CD4-positive, alpha-beta memory T cell (primary cell): ENCODE data around the gene GPR34. TPM values are rescaled to one million over a fixed set of nuclear protein-coding genes. Genes with fewer than 3 reads are reported as not detected.
"Not testable (repeated sequence)": the region's sequence is repeated elsewhere in the genome, so short reads cannot be mapped to it uniquely, and the experiment has no call there.

Source experiments
- CTCF ChIA-PET: fragments of 350-600 bp; sonication (Branson Sonifier 250); formaldehyde crosslinking; loops from one replicate; lab custom pipeline; 2021; ENCODE audit warnings: inconsistent platforms; ENCODE audit not compliant: partially characterized antibody; lab: Charles Lee
- POLR2A ChIA-PET: fragments of 350-600 bp; sonication (Branson Sonifier 250); formaldehyde crosslinking; loops from one replicate; lab custom pipeline; 2021; ENCODE audit not compliant: partially characterized antibody; lab: Charles Lee
- DNase-seq, 5 donors: peaks; one replicate each; pipeline versions ENCODE4 v3.0.0 to v3.0.0-alpha.2; 2020 to 2022; ENCODE audit warnings: mixed read lengths in 1 of 5
- H3K27ac ChIP-seq: one replicate; pipeline ENCODE4 v1.7.0; 2013; ENCODE audit warnings: low read depth, low read length
- H3K27me3 ChIP-seq: 2 replicates; pipeline ENCODE4 v1.7.0; 2013; ENCODE audit warnings: mild to moderate bottlenecking, low read length, moderate library complexity; ENCODE audit not compliant: insufficient read depth
- H3K36me3 ChIP-seq: 2 replicates; pipeline ENCODE4 v1.7.0; 2013; ENCODE audit warnings: mild to moderate bottlenecking, low read length, moderate library complexity; ENCODE audit not compliant: insufficient read depth
- H3K4me1 ChIP-seq: 2 replicates; pipeline ENCODE4 v1.7.0; 2013; ENCODE audit warnings: mild to moderate bottlenecking, low read length, moderate library complexity; ENCODE audit not compliant: insufficient read depth
- H3K4me3 ChIP-seq, 2 donors: one replicate each; pipeline ENCODE4 v1.7.0; 2013; ENCODE audit warnings: low read length in 2 of 2, mild to moderate bottlenecking in 1 of 2
- H3K9me3 ChIP-seq, 2 donors: one replicate each; pipeline ENCODE4 v1.7.0; 2013; ENCODE audit warnings: low read length in 2 of 2, control low read depth in 1 of 2; ENCODE audit not compliant: control insufficient read depth in 1 of 2
- H3K27ac Mint-ChIP-seq, 7 donors: one replicate each; pipeline ENCODE4 v1.8.0; 2020 to 2021; ENCODE audit warnings: mixed read lengths in 7 of 7, mild to moderate bottlenecking in 6 of 7, inconsistent platforms in 3 of 7, moderate library complexity in 3 of 7
- H3K27me3 Mint-ChIP-seq, 2 donors: one replicate each; pipeline ENCODE4 v1.8.0; 2020 to 2021; ENCODE audit warnings: mixed read lengths in 2 of 2
- H3K36me3 Mint-ChIP-seq, 2 donors: one replicate each; pipeline ENCODE4 v1.8.0; 2020 to 2021; ENCODE audit warnings: mixed read lengths in 2 of 2, inconsistent platforms in 1 of 2, mild to moderate bottlenecking in 1 of 2
- H3K4me1 Mint-ChIP-seq, 4 donors: one replicate each; pipeline ENCODE4 v1.8.0; 2020 to 2021; ENCODE audit warnings: mixed read lengths in 4 of 4, mild to moderate bottlenecking in 1 of 4
- H3K4me3 Mint-ChIP-seq, 8 donors: one replicate each; pipeline ENCODE4 v1.8.0; 2020 to 2021; ENCODE audit warnings: mixed read lengths in 8 of 8, mild to moderate bottlenecking in 7 of 8, moderate library complexity in 6 of 8, inconsistent platforms in 3 of 8
- H3K9me3 Mint-ChIP-seq, 8 donors: one replicate each; pipeline ENCODE4 v1.8.0; 2020 to 2021; ENCODE audit warnings: mixed read lengths in 8 of 8, mild to moderate bottlenecking in 5 of 8, inconsistent platforms in 3 of 8, moderate library complexity in 1 of 8
- intact Hi-C: fragments of 100-400 bp; cut with micrococcal nuclease; formaldehyde crosslinking; loops from one replicate; pipeline ENCODE4 v1.15.1; 2023
- polyA plus RNA-seq, 2 donors: library from polyadenylated mRNA; unstranded; fragments of 300-500 nt; fragmentation: Illumina TruSeq; gene quantifications; one replicate each; pipeline ENCODE4 v1.2.3, GENCODE V29; 2021
- total RNA-seq, 2 experiments: library from RNA; stranded (reverse); gene quantifications; one replicate each; pipeline ENCODE4 v1.2.3, GENCODE V29; 2021

The GPR34 gene
- total and polyA plus RNA-seq, 4 experiments from 2014 or later, result 0.28 to 0.53 (median 0.35) TPM; not detected in 1

DNA sequence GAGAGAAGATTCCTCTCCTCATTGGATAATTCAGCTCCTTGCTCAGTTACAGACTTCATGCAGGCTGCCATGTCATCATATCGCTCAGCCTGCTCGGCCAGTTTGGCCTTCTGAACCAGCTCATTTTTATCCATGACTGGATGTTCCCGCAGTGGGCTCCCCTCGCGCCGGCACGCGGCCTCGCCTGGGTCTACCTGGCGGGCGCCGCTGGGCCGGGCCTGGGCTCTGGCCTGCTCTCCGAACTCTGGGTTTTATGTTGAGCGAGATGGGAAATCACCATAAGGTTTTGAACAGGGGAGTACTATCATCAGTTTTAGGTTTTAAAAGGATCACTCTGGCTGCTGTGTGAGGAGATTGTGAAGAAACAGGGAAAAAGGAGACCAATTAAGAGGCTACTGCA is 12.4 kb upstream of the GPR34 start:
- H3K27me3 Mint-ChIP-seq, H3K9me3 Mint-ChIP-seq, DNase-seq, H3K4me3 Mint-ChIP-seq, POLR2A ChIA-PET, H3K9me3 ChIP-seq, H3K36me3 ChIP-seq, H3K27me3 ChIP-seq, intact Hi-C loops, H3K27ac ChIP-seq, H3K4me1 ChIP-seq, H3K27ac Mint-ChIP-seq, H3K4me3 ChIP-seq: not testable (repeated sequence)
- peaks cover 9 to 16% of the 10 kb centered on the region in 2 donors for H3K36me3 Mint-ChIP-seq
- CTCF ChIA-PET, result interaction anchor here (1.0 kb wide), 1 partner anchor 9 kb away, joined by 3 read pairs; no protein-coding TSS in a partner anchor
- H3K4me1 Mint-ChIP-seq, result peaks cover 5 to 11% (median 7%) of the 10 kb centered on the region in 4 donors

DNA sequence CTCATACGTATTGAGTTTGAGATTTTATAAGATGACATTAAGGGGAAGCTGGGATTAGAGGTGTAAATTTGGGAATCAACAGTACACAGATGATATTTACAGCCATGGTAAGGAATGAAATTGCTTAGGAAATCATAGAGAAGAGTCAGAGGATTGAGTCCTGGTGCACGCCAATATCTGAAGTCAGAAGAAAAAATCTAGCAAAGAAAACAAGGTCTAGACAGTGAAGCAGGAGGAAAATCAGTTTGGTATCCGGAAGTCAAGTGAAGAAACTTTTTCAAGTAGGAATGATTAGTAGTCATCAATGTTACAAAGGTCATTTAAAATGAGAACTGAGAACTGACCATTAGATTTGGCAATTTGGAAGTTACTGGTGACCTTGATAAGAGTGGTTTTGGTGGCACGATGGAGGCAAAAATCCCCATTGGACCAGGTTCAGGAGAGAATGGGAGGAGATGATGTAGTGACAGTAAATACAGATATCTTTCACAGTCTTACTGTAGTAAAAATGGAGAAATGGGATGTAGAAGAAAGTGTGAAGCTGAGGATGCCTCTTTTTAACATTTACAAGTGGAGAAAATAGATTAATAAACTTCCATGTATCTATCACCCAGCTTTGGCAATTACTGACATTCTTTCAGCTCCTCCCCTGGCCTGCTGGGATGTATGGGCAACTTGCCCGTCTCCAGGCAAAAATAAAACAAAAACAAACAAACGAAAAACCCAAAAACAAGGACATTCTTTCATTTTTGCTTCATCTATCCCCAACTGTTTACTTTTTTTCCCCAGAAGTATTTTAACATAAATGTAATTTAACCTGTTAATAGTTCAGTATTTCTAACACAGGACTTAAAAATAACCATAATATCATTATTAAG is 11.4 kb upstream of the GPR34 start:
- no peaks in the 10 kb centered on the region for H3K36me3 ChIP-seq
- no peaks in the 10 kb centered on the region for H3K27me3 ChIP-seq
- DNase-seq, result no peak
- no peak overlapping the region for H3K4me3 ChIP-seq
- Mint-ChIP-seq H3K4me3 (no peak overlapping the region), H3K27me3 (no peaks in the 10 kb centered on the region), H3K9me3 (peaks cover 0 to 4% (median 0%) of the 10 kb centered on the region in 8 donors), H3K36me3 (peaks cover 7 to 15% of the 10 kb centered on the region in 2 donors), H3K27ac (no peak overlapping the region), H3K4me1 (peaks cover 5 to 9% (median 7%) of the 10 kb centered on the region in 4 donors)
- no peak overlapping the region for H3K27ac ChIP-seq
- ChIA-PET CTCF (interaction anchor here (1.0 kb wide), 1 partner anchor 10 kb away, joined by 3 read pairs; no protein-coding TSS in a partner anchor), POLR2A (interaction anchor here (0.6 kb wide), 1 partner anchor 43 kb away, joined by 5 read pairs; no protein-coding TSS in a partner anchor)
- H3K4me1 ChIP-seq, result no peaks in the 10 kb centered on the region
- no peaks in the 10 kb centered on the region for H3K9me3 ChIP-seq
- intact Hi-C loops, result no loop called here

DNA sequence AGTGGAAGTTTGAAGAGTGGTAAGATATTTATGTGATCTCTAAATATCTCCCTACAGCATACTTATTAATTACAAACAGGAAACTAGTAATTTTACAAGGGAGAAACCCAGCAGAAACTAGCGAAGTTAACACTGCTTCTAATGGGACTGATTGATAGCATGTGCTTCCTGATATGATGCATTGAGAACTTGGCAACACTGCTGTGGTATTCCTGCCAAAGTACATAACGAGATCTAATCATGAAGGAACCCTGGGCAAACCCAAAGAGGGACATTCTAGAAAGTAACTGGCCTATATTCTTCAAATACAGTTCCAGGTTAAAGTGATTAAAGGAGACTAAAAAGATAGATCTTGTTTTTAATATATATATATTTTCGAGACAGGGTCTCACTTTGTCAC is 4.6 kb upstream of the GPR34 start:
- Mint-ChIP-seq H3K9me3 (no peaks in the 10 kb centered on the region), H3K36me3 (peaks cover 3 to 5% of the 10 kb centered on the region in 2 donors), H3K27me3 (no peaks in the 10 kb centered on the region), H3K4me3 (no peak overlapping the region), H3K27ac (no peak overlapping the region), H3K4me1 (peaks cover 4 to 12% (median 9%) of the 10 kb centered on the region in 4 donors)
- no peak for DNase-seq
- CTCF ChIA-PET, result no interaction called here
- H3K9me3 ChIP-seq, result no peaks in the 10 kb centered on the region
- H3K4me3 ChIP-seq, result no peak overlapping the region
- no peaks in the 10 kb centered on the region for H3K27me3 ChIP-seq
- H3K4me1 ChIP-seq, result no peaks in the 10 kb centered on the region
- H3K36me3 ChIP-seq, result no peaks in the 10 kb centered on the region
- intact Hi-C loops, result no loop called here
- no peak overlapping the region for H3K27ac ChIP-seq
- POLR2A ChIA-PET, result no interaction called here

DNA sequence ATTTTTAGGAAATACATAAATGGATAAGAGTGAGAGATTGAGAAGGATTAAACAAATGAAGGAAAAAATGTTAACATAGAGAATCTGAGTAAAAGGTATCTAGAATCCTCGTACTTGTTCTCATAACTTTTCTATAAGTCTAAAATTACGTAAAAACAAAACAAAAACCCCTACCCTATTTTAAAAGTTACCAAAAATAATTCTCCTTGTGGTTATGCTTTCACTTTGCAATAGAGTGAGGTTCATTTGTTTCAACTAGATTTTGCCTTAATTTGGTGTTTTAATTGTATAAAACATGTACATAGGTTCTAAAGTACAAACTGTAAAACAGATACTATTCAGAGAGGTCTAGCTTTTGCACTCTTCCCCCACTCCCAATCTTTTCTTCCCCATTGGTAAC is 3.8 kb upstream of the GPR34 start:
- H3K27me3 Mint-ChIP-seq, result no peaks in the 10 kb centered on the region
- POLR2A ChIA-PET, result no interaction called here
- peaks cover 4 to 16% (median 12%) of the 10 kb centered on the region in 4 donors for H3K4me1 Mint-ChIP-seq
- Histone ChIP-seq H3K36me3 (no peaks in the 10 kb centered on the region), H3K9me3 (no peaks in the 10 kb centered on the region), H3K4me3 (no peak overlapping the region), H3K27ac (no peak overlapping the region), H3K4me1 (no peaks in the 10 kb centered on the region), H3K27me3 (no peaks in the 10 kb centered on the region)
- H3K4me3 Mint-ChIP-seq, result no peak overlapping the region
- intact Hi-C loops, result no loop called here
- DNase-seq, result no peak
- H3K36me3 Mint-ChIP-seq, result peaks cover 3 to 5% of the 10 kb centered on the region in 2 donors
- CTCF ChIA-PET, result no interaction called here
- no peaks in the 10 kb centered on the region for H3K9me3 Mint-ChIP-seq
- H3K27ac Mint-ChIP-seq, result peak overlapping the region in 1 of 7 donors; percentile 15

DNA sequence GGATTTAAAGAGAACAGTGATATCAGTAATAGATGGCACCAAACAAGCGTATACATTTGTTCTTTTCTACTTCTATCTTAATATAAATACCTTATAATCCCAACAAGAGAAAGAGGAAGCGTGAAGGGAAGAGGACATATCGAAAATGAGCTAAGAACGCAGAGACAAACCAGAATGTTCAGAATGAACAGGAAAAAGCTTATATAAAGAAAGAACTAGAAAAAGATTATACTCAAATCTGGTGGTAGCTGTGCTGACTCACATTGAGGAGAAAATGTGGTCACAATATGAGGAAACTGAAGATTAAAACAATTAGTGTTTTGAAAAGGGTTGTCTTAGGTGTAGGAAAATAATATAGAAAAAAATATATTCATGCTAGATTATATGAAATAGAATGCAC is 2.0 kb upstream of the GPR34 start:
- Histone ChIP-seq H3K4me3 (no peak overlapping the region), H3K27ac (no peak overlapping the region), H3K36me3 (no peaks in the 10 kb centered on the region), H3K4me1 (peaks cover 6% of the 10 kb centered on the region), H3K9me3 (no peaks in the 10 kb centered on the region), H3K27me3 (no peaks in the 10 kb centered on the region)
- Mint-ChIP-seq H3K36me3 (peaks cover 0 to 3% of the 10 kb centered on the region in 2 donors), H3K27ac (no peak overlapping the region), H3K4me3 (no peak overlapping the region), H3K9me3 (no peaks in the 10 kb centered on the region), H3K4me1 (peaks cover 7 to 24% (median 14%) of the 10 kb centered on the region in 4 donors), H3K27me3 (no peaks in the 10 kb centered on the region)
- ChIA-PET CTCF (no interaction called here), POLR2A (no interaction called here)
- no peak for DNase-seq
- intact Hi-C loops, result no loop called here

DNA sequence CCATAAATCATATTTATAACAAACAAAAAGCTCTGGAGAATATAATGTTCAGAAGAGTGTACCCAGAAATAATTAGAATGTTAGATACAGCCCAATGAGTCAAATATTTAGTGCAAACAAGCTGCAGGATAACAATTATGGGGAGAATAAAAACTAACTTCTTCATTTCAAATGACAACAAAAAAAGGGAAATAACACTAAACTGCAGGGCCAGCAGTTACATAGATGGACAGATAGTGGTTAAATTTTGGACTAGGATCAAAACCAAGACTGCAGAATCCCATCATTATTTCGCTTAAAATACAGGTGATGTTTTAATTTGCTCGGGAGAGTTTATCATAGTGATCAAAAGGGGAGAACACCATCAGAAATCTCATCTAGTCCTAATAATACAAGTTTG is 617 bp upstream of the GPR34 start:
- CTCF ChIA-PET, result no interaction called here

DNA sequence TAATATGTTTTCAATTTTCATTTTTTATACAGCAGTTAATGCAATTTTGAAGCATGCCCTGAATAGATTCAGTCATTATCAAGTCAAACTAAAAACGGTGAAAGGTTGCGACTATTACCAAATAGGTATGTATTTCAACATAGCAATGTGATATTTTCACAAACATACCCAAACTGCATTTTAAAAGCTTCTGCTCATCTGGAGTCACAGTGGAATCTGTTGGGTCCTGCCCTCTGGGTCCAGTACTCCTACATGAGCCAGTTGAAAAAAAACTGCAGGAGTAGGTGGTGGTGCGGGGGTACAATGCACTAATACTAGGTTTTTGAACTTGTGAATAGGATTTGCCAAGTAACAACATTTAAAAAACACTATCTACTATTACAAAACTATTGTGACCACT is 938 bp downstream of the GPR34 start:
- Mint-ChIP-seq H3K4me1 (peaks cover 22 to 50% (median 30%) of the 10 kb centered on the region in 4 donors), H3K27me3 (no peaks in the 10 kb centered on the region), H3K27ac (no peak overlapping the region), H3K9me3 (no peaks in the 10 kb centered on the region), H3K4me3 (no peak overlapping the region), H3K36me3 (peaks cover 0 to 7% of the 10 kb centered on the region in 2 donors)
- Histone ChIP-seq H3K36me3 (no peaks in the 10 kb centered on the region), H3K27ac (no peak overlapping the region), H3K4me3 (no peak overlapping the region), H3K4me1 (peaks cover 20% of the 10 kb centered on the region), H3K27me3 (no peaks in the 10 kb centered on the region), H3K9me3 (no peaks in the 10 kb centered on the region)
- intact Hi-C loops, result no loop called here
- no peak for DNase-seq
- POLR2A ChIA-PET, result no interaction called here
- CTCF ChIA-PET, result no interaction called here

More for the DNA sequence above, 617 bp upstream of the GPR34 start:
- H3K4me1 Mint-ChIP-seq, result peaks cover 13 to 35% (median 21%) of the 10 kb centered on the region in 4 donors
- no peak for DNase-seq
- Histone ChIP-seq H3K9me3 (no peaks in the 10 kb centered on the region), H3K36me3 (no peaks in the 10 kb centered on the region), H3K27ac (no peak overlapping the region), H3K4me3 (no peak overlapping the region), H3K4me1 (peaks cover 13% of the 10 kb centered on the region), H3K27me3 (no peaks in the 10 kb centered on the region)
- intact Hi-C loops, result no loop called here
- H3K27ac Mint-ChIP-seq, result no peak overlapping the region
- no peaks in the 10 kb centered on the region for H3K9me3 Mint-ChIP-seq
- H3K36me3 Mint-ChIP-seq, result peaks cover 0 to 3% of the 10 kb centered on the region in 2 donors
- H3K4me3 Mint-ChIP-seq, result no peak overlapping the region
- no peaks in the 10 kb centered on the region for H3K27me3 Mint-ChIP-seq
- POLR2A ChIA-PET, result no interaction called here
